Coronary artery (tissue), 2 donors: ENCODE results near the gene LPAR3.

Experiments used
- DNase-seq: peaks from one replicate; pipeline ENCODE4 v3.0.0-alpha.2; 2017; ENCODE audit warnings: low spot score
- H3K27ac ChIP-seq, 2 donors: fragments of 200-600 bp; sonication (generic); one replicate each; pipeline ENCODE4 v1.5.1; 2016 to 2019
- H3K4me3 ChIP-seq: fragments of 200-600 bp; sonication (generic); 2 replicates; pipeline ENCODE4 v1.5.1; 2016; ENCODE audit warnings: mild to moderate bottlenecking, moderate library complexity
- TF ChIP-seq, protein P1 (sequence below): fragments of 200-600 bp; sonication (generic); IDR thresholded peaks from one replicate; pipeline ENCODE4 v1.5.1; 2019; ENCODE audit warnings: antibody characterized with exemption

Gene LPAR3

GRCh38 chr1:84856726-84857270 is 36.2 kb downstream of the LPAR3 start:
- no peak overlapping the region for H3K4me3 ChIP-seq
- TF ChIP-seq, protein P1, sequence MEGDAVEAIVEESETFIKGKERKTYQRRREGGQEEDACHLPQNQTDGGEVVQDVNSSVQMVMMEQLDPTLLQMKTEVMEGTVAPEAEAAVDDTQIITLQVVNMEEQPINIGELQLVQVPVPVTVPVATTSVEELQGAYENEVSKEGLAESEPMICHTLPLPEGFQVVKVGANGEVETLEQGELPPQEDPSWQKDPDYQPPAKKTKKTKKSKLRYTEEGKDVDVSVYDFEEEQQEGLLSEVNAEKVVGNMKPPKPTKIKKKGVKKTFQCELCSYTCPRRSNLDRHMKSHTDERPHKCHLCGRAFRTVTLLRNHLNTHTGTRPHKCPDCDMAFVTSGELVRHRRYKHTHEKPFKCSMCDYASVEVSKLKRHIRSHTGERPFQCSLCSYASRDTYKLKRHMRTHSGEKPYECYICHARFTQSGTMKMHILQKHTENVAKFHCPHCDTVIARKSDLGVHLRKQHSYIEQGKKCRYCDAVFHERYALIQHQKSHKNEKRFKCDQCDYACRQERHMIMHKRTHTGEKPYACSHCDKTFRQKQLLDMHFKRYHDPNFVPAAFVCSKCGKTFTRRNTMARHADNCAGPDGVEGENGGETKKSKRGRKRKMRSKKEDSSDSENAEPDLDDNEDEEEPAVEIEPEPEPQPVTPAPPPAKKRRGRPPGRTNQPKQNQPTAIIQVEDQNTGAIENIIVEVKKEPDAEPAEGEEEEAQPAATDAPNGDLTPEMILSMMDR, result no peak
- DNase-seq, result no peak
- no peak overlapping the region for H3K27ac ChIP-seq

- TF ChIP-seq, protein P1, result no peak
- Histone ChIP-seq H3K27ac (no peak overlapping the region), H3K4me3 (no peak overlapping the region)
- DNase-seq, result no peak
Measured at GRCh38 chr1:84855691-84856630, 37.0 kb downstream of the LPAR3 start.

GRCh38 chr1:84855168-84855567 is 37.8 kb downstream of the LPAR3 start:
- TF ChIP-seq, protein P1, result no peak
- no peak overlapping the region for H3K4me3 ChIP-seq
- no peak overlapping the region for H3K27ac ChIP-seq
- DNase-seq, result no peak

DNA sequence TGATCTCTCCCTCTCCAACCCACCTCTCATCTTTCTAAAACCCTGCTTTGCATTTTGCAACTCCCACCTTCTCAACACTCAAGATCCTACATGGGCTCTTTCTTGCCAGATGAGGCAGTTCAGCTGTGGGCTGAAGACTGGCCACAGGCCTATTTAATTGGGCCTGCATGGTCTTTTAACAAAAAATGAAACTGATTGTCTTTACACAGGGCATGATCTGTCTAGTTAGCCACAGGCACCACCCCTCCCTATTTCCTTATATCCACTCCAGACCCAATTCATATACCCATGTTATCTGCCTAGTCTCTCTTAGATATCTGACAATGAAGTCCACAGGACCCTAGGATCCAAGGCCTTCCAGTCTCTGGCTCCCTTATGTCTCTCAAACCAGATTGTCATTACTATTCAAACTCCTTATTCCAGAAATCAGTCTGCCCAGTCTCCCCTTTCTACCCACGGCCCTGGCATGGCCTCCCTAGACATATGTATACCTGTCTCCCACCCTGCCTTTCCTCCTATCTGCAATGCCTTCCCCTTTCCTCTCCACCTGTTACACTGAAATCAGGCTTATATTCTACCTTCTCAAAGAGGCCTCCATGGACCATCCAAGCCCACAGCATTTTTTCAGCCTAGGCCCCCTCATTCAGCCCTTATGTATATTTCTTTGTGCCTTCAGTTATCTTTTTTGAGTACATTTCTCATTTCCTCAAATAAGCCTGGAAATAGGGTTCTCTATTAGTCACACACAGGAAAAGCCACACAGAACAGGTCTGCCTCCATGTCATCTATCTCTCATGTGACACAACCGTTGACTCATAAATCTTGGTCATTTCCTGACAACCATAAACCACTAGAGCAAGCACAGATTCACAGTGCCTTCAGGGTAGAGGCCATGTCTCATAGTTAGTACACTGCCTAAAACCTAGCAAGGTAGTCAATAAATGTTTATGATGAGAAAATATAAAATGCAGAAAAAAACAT is 39.0 kb downstream of the LPAR3 start:
- TF ChIP-seq, protein P1, result no peak
- Histone ChIP-seq H3K27ac (no peak overlapping the region), H3K4me3 (no peak overlapping the region)
- DNase-seq, result no peak

GRCh38 chr1:84851839-84852238 is 41.2 kb downstream of the LPAR3 start:
- no peak for DNase-seq

DNA sequence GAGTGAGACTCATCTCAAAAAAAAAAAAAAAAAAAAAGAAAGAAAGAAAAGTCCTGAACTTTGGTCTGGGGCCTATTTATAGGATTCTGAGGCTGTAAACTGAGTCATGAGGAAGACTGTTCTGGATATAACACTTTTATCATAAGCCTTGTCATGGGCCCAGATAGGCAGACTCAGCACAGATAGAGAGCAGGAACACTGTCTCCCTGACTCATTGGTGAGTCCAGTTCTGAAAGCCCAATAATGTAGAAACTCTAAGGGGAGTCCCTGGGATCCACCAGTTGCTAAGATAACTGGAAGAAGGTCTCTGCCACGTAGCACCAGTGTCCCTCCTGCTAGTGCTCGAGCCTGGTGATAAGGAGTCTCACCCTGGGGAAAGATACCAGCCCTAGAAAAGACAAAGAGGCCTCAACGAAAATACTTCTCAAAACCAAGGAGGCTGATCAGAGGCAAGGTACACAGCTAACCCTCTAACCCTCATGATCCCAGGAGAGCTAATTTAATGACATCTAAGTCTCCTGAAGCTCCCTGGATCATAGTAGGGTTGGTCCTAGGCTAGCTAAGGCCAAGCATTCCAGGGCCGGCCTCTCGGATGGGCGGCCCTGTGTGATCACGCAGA is 43.5 kb downstream of the LPAR3 start:
- no peak overlapping the region for H3K4me3 ChIP-seq
- no peak overlapping the region for H3K27ac ChIP-seq
- TF ChIP-seq, protein P1, result no peak
- no peak for DNase-seq

More at GRCh38 chr1:84851839-84852238, 41.2 kb downstream of the LPAR3 start:
- Histone ChIP-seq H3K4me3 (no peak overlapping the region), H3K27ac (no peak overlapping the region)
- TF ChIP-seq, protein P1, result no peak
